ENCODE results near the gene EXOC3.

GRCh38 chr5:418162-419121 lies 24.5 kb upstream of the EXOC3 start:
- TF ChIP-seq POLR2A (IDR thresholded peaks at IDR 0.05; ENCODE audit: low read depth, low read length): 0 out of 2 replicates have a peak, but pooled peaks have one; percentile 2
- TF ChIP-seq TAF1 (IDR thresholded peaks at IDR 0.05; ENCODE audit: borderline replicate concordance, low read depth, low read length): no peak
